ENCODE measurements around the gene MRS2.
A peak's percentile ranks its signal among the peaks of the same experiment; 100 is the strongest.
"Not testable (repeated sequence)": the region's sequence is repeated elsewhere in the genome, so short reads cannot be mapped to it uniquely, and the experiment has no call there.

MRS2 gene

DNA sequence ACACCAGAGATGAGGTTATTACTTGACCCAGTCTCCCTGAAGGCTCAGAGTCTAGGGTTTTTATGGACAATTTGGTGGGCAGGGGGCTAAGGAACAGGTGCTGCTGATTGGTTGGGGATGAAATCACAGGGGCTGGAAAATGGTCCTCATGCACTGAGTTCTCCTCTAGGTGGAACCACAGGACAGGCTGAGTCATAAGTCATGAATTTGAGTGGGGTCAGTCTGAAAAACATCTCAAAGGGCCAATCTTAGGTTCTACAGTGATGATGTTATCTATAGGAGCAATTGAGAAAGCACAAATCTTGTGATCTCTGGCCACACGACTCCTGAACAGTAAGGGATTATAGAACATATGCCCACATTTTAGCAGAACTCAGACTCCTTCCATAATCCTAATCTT, 5.9 kb upstream of the MRS2 start:
- DNase-seq (ENCODE audit: low spot score), result no peak
- Histone ChIP-seq H3K27me3 (ENCODE audit: control insufficient read depth in 3 of 3, insufficient read depth in 3 of 3, low read depth in 1 of 3, low read length in 3 of 3) (peaks cover 0 to 5% (median 0%) of the 10 kb centered on the region in 3 experiments), H3K36me3 (replicated peaks in 1 of 2; ENCODE audit: control insufficient read depth in 2 of 2, insufficient read depth in 2 of 2, low read length in 2 of 2) (no peaks in the 10 kb centered on the region), H3K4me1 (ENCODE audit: control insufficient read depth in 2 of 2, insufficient read depth in 1 of 2, low read depth in 1 of 2, low read length in 2 of 2) (no peaks in the 10 kb centered on the region), H2BK12ac (ENCODE audit: low read length) (no peak overlapping the region), H3K14ac (ENCODE audit: low read length) (no peak overlapping the region), H3K4me3 (ENCODE audit: low read length in 2 of 2) (no peak overlapping the region), H3K79me1 (ENCODE audit: low read depth, low read length) (no peaks in the 10 kb centered on the region), H3K27ac (replicated peaks; ENCODE audit: low read length) (no peak overlapping the region), H2AFZ (ENCODE audit: low read length) (no peak overlapping the region), H2BK15ac (ENCODE audit: low read length) (no peak overlapping the region), H3K18ac (ENCODE audit: low read length) (no peak overlapping the region), H3K4ac (ENCODE audit: low read length) (no peak overlapping the region), H3K4me2 (ENCODE audit: insufficient read depth, low read length, poor library complexity, severe bottlenecking) (no peak overlapping the region), H4K8ac (ENCODE audit: low read depth, low read length) (no peak overlapping the region), H3K23ac (ENCODE audit: low read depth, low read length, poor library complexity) (no peak overlapping the region), H3K9ac (ENCODE audit: low read depth, low read length, poor library complexity) (no peak overlapping the region), H2AK5ac (ENCODE audit: low read depth, low read length) (no peak overlapping the region), H3K9me3 (replicated peaks in 1 of 2; ENCODE audit: control insufficient read depth in 2 of 2, insufficient read depth in 1 of 2, low read depth in 1 of 2, low read length in 2 of 2) (peaks cover 4 to 11% of the 10 kb centered on the region in 2 donors), H2BK120ac (ENCODE audit: low read depth, low read length) (no peak overlapping the region), H4K91ac (ENCODE audit: low read depth, low read length, poor library complexity) (no peak overlapping the region), H2BK5ac (ENCODE audit: low read length) (no peak overlapping the region)
- no CpG with 5 or more reads among the region's 1 CpG for WGBS, 2 donors (ENCODE audit: extremely low coverage in 2 of 2, insufficient read length in 2 of 2, insufficient replicate concordance in 1 of 2)

DNA sequence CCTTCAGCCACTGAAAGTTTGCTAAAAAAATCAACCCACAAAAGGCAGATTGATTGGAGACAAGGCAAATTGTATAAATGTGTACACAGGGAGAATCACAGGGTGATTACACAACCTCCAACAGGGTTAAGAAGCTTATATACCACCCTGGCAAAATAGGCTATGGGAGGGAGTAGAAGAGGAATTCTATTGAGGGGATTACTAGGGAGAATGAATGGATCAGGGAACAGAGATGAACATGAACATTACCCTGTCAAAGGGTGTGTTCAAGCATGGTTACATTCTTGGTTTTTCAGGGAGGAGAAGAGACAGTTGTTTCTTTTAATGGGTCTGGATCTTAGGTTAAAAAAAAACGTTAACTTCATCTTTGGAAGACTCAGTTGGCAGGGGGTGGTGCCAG, 5.1 kb upstream of the MRS2 start:
- H3K14ac ChIP-seq (ENCODE audit: low read length), result no peak overlapping the region
- no peak overlapping the region for H3K18ac ChIP-seq (ENCODE audit: low read length)
- H2BK12ac ChIP-seq (ENCODE audit: low read length), result no peak overlapping the region
- H4K8ac ChIP-seq (ENCODE audit: low read depth, low read length), result no peak overlapping the region
- no peaks in the 10 kb centered on the region for H3K4me1 ChIP-seq (ENCODE audit: control insufficient read depth in 2 of 2, insufficient read depth in 1 of 2, low read depth in 1 of 2, low read length in 2 of 2)
- no peak overlapping the region for H3K4ac ChIP-seq (ENCODE audit: low read length)
- H2BK120ac ChIP-seq (ENCODE audit: low read depth, low read length), result no peak overlapping the region
- no peak overlapping the region for H4K91ac ChIP-seq (ENCODE audit: low read depth, low read length, poor library complexity)
- H2AK5ac ChIP-seq (ENCODE audit: low read depth, low read length), result no peak overlapping the region
- DNase-seq (ENCODE audit: low spot score), result no peak
- H3K27ac ChIP-seq (replicated peaks; ENCODE audit: low read length), result no peak overlapping the region
- H3K23ac ChIP-seq (ENCODE audit: low read depth, low read length, poor library complexity), result no peak overlapping the region
- no peak overlapping the region for H3K9ac ChIP-seq (ENCODE audit: low read depth, low read length, poor library complexity)
- H2BK15ac ChIP-seq (ENCODE audit: low read length), result no peak overlapping the region
- H3K79me1 ChIP-seq (ENCODE audit: low read depth, low read length), result no peaks in the 10 kb centered on the region
- H3K4me3 ChIP-seq (ENCODE audit: low read length in 2 of 2), result no peak overlapping the region
- H3K9me3 ChIP-seq (replicated peaks in 1 of 2; ENCODE audit: control insufficient read depth in 2 of 2, insufficient read depth in 1 of 2, low read depth in 1 of 2, low read length in 2 of 2), result peaks cover 4 to 11% of the 10 kb centered on the region in 2 donors
- H3K27me3 ChIP-seq (ENCODE audit: control insufficient read depth in 3 of 3, insufficient read depth in 3 of 3, low read depth in 1 of 3, low read length in 3 of 3), result peaks cover 0 to 5% (median 0%) of the 10 kb centered on the region in 3 experiments
- H2BK5ac ChIP-seq (ENCODE audit: low read length), result no peak overlapping the region
- H3K4me2 ChIP-seq (ENCODE audit: insufficient read depth, low read length, poor library complexity, severe bottlenecking), result no peak overlapping the region
- H3K36me3 ChIP-seq (replicated peaks in 1 of 2; ENCODE audit: control insufficient read depth in 2 of 2, insufficient read depth in 2 of 2, low read length in 2 of 2), result no peaks in the 10 kb centered on the region
- H2AFZ ChIP-seq (ENCODE audit: low read length), result no peak overlapping the region
- WGBS, 2 donors (ENCODE audit: extremely low coverage in 2 of 2, insufficient read length in 2 of 2, insufficient replicate concordance in 1 of 2), result no CpG with 5 or more reads among the region's 1 CpG

DNA sequence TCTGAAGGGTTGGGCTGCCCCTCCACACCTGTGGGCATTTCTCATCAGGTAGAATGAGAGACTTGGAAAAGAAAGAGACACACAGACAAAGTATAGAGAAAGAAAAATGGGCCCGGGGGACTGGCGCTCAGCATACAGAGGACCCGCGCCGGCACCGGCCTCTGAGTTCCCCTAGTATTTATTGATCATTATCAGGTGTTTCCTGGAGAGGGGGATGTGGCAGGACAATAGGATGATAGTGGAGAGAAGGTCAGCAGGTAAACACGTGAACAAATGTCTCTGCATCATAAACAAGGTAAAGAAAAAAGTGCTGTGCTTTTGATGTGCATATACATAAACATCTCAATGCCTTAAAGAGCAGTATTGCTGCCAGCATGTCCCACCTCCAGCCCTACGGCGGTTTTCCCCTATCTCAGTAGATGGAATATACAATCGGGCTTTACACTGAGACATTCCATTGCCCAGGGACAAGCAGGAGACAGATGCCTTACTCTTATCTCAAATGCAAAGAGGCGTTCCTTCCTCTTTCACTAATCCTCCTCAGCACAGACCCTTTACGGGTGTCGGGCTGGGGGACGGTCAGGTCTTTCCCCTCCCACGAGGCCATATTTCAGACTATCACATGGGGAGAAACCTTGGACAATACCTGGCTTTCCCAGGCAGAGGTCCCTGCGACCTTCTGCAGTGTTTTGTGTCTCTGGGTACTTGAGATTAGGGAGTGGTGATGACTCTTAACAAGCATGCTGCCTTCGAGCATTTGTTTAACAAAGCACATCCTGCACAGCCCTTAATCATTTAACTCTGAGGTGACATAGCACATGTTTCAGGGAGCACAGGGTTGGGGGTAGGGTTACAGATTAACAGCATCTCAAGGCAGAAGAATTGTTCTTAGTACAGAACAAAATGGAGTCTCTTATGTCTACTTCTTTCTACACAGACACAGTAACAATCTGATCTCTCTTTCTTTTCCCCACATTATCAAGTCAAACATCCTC, 2.4 kb upstream of the MRS2 start:
- peaks cover 4 to 11% of the 10 kb centered on the region in 2 donors for H3K9me3 ChIP-seq (replicated peaks in 1 of 2; ENCODE audit: control insufficient read depth in 2 of 2, insufficient read depth in 1 of 2, low read depth in 1 of 2, low read length in 2 of 2)
- H3K18ac ChIP-seq (ENCODE audit: low read length); H4K91ac ChIP-seq (ENCODE audit: low read depth, low read length, poor library complexity); H3K79me1 ChIP-seq (ENCODE audit: low read depth, low read length); H3K27me3 ChIP-seq (ENCODE audit: control insufficient read depth in 3 of 3, insufficient read depth in 3 of 3, low read depth in 1 of 3, low read length in 3 of 3); H3K9ac ChIP-seq (ENCODE audit: low read depth, low read length, poor library complexity); H3K23ac ChIP-seq (ENCODE audit: low read depth, low read length, poor library complexity); H3K14ac ChIP-seq (ENCODE audit: low read length); H3K36me3 ChIP-seq (replicated peaks in 1 of 2; ENCODE audit: control insufficient read depth in 2 of 2, insufficient read depth in 2 of 2, low read length in 2 of 2); H2BK120ac ChIP-seq (ENCODE audit: low read depth, low read length); H3K4me2 ChIP-seq (ENCODE audit: insufficient read depth, low read length, poor library complexity, severe bottlenecking); H3K4me1 ChIP-seq (ENCODE audit: control insufficient read depth in 2 of 2, insufficient read depth in 1 of 2, low read depth in 1 of 2, low read length in 2 of 2); H3K4me3 ChIP-seq (ENCODE audit: low read length in 2 of 2); H3K4ac ChIP-seq (ENCODE audit: low read length); H2BK15ac ChIP-seq (ENCODE audit: low read length); H2BK5ac ChIP-seq (ENCODE audit: low read length); H4K8ac ChIP-seq (ENCODE audit: low read depth, low read length); DNase-seq (ENCODE audit: low spot score); H2AK5ac ChIP-seq (ENCODE audit: low read depth, low read length); H3K27ac ChIP-seq (replicated peaks; ENCODE audit: low read length); H2BK12ac ChIP-seq (ENCODE audit: low read length): not testable (repeated sequence)
- peak overlapping the region; percentile 62 for H2AFZ ChIP-seq (ENCODE audit: low read length)
- WGBS, 2 donors (ENCODE audit: extremely low coverage in 2 of 2, insufficient read length in 2 of 2, insufficient replicate concordance in 1 of 2), result no CpG with 5 or more reads among the region's 17 CpGs

DNA sequence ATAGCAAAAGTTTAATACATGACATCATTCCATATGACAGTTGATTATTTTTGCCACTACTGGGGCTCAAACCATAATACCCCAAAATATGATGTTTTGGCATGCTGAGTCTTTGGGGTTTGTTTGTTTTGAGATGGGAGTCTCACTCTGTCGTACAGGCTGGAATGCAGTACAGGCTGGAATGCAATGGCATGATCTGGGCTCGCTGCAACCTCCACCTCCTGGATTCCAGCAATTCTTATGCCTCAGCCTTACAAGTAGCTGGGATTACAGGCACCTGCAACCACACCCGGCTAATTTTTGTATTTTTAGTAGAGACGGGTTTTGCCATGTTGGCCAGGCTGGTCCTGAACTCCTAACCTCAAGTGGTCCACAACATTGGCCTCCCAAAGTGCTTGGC, 1.3 kb upstream of the MRS2 start:
- Histone ChIP-seq H2AK5ac (ENCODE audit: low read depth, low read length) (no peak overlapping the region), H2BK120ac (ENCODE audit: low read depth, low read length) (no peak overlapping the region), H2BK5ac (ENCODE audit: low read length) (no peak overlapping the region), H3K9me3 (replicated peaks in 1 of 2; ENCODE audit: control insufficient read depth in 2 of 2, insufficient read depth in 1 of 2, low read depth in 1 of 2, low read length in 2 of 2) (peaks cover 4 to 9% of the 10 kb centered on the region in 2 donors), H4K8ac (ENCODE audit: low read depth, low read length) (no peak overlapping the region), H4K91ac (ENCODE audit: low read depth, low read length, poor library complexity) (no peak overlapping the region), H3K79me1 (ENCODE audit: low read depth, low read length) (peaks cover 6% of the 10 kb centered on the region), H2BK15ac (ENCODE audit: low read length) (no peak overlapping the region), H3K27ac (replicated peaks; ENCODE audit: low read length) (no peak overlapping the region), H3K4ac (ENCODE audit: low read length) (no peak overlapping the region), H3K9ac (ENCODE audit: low read depth, low read length, poor library complexity) (no peak overlapping the region), H3K36me3 (replicated peaks in 1 of 2; ENCODE audit: control insufficient read depth in 2 of 2, insufficient read depth in 2 of 2, low read length in 2 of 2) (peaks cover 0 to 16% of the 10 kb centered on the region in 2 donors), H3K4me1 (ENCODE audit: control insufficient read depth in 2 of 2, insufficient read depth in 1 of 2, low read depth in 1 of 2, low read length in 2 of 2) (peaks cover 0 to 6% of the 10 kb centered on the region in 2 donors), H3K18ac (ENCODE audit: low read length) (no peak overlapping the region), H3K4me3 (ENCODE audit: low read length in 2 of 2) (no peak overlapping the region), H3K4me2 (ENCODE audit: insufficient read depth, low read length, poor library complexity, severe bottlenecking) (no peak overlapping the region), H2BK12ac (ENCODE audit: low read length) (no peak overlapping the region), H2AFZ (ENCODE audit: low read length) (peak overlapping the region; percentile 95), H3K27me3 (ENCODE audit: control insufficient read depth in 3 of 3, insufficient read depth in 3 of 3, low read depth in 1 of 3, low read length in 3 of 3) (peaks cover 0 to 2% (median 0%) of the 10 kb centered on the region in 3 experiments), H3K14ac (ENCODE audit: low read length) (no peak overlapping the region), H3K23ac (ENCODE audit: low read depth, low read length, poor library complexity) (no peak overlapping the region)
- no CpG with 5 or more reads among the region's 4 CpGs for WGBS, 2 donors (ENCODE audit: extremely low coverage in 2 of 2, insufficient read length in 2 of 2, insufficient replicate concordance in 1 of 2)
- DNase-seq (ENCODE audit: low spot score), result no peak

Data from neuronal stem cell (in vitro differentiated cells).